ENCODE results near the gene CD27. TPM values are rescaled to one million over a fixed set of nuclear protein-coding genes. Genes with fewer than 3 reads are reported as not detected.

The CD27 gene
- total and polyA plus RNA-seq, 2 of the 8 experiments (the other 6 are each of a cell fraction or from before 2014, with no cell fraction given): 0.28 to 0.39 TPM

- H2BK20ac ChIP-seq (ENCODE audit: low read length): no peak within 1 kb of the TSS
- H3K14ac ChIP-seq (ENCODE audit: insufficient read length): no peak within 1 kb of the TSS
- H3K23me2 ChIP-seq (ENCODE audit: low read depth, low read length): peaks cover 12% of the 10 kb centered on the region
- H3K4me3 ChIP-seq (ENCODE audit: extremely low read depth in 1 of 4, insufficient read depth in 2 of 4, low read depth in 3 of 4, low read length in 4 of 4): peak within 1 kb of the TSS; percentile 75 to 87 (median 86)
- H2AK5ac ChIP-seq (ENCODE audit: low read depth, low read length): no peak within 1 kb of the TSS
- POLR2A ChIA-PET (ENCODE audit: partially characterized antibody): interaction anchor here (0.5 to 6.1 kb wide), 51 partner anchors 9 to 453 kb away, joined by 3 to 84 read pairs (median 4); partner anchors contain the start of genes CD27, CDCA3, GAPDH and LTBR
- peak within 1 kb of the TSS in 3 of 4 experiments; percentile 75 to 77 (median 77); a peak in 6 of 7 replicates for H3K9ac ChIP-seq (replicated peaks in 1 of 4; ENCODE audit: extremely low read depth in 1 of 4, low read depth in 3 of 4, low read length in 3 of 4)
- peak within 1 kb of the TSS; percentile 13 for H2BK120ac ChIP-seq (replicated peaks; ENCODE audit: low read depth, low read length)
- peaks cover 4% of the 10 kb centered on the region for H3K79me1 ChIP-seq (ENCODE audit: low read depth, low read length)
- H3K79me2 ChIP-seq (ENCODE audit: control insufficient read depth in 1 of 2, insufficient read depth in 2 of 2, low read length in 2 of 2): peaks cover 0 to 15% of the 10 kb centered on the region in 2 experiments; a peak in 2 of 4 replicates
- peak within 1 kb of the TSS; percentile 93 for H3K4ac ChIP-seq (replicated peaks; ENCODE audit: insufficient read length, low read depth, low read length)
- FAIRE-seq (no peak), DNase-seq (ENCODE audit: low read depth in 1 of 2, low spot score in 2 of 2) (peak; percentile 91 to 97)
- CTCF ChIA-PET (ENCODE audit: partially characterized antibody): interaction anchor here (0.6 to 1.6 kb wide), 9 partner anchors 9 to 145 kb away, joined by 3 to 7 read pairs (median 4); partner anchors contain the start of gene MRPL51
- peak within 1 kb of the TSS; percentile 60; the same call in 1 of the 2 replicates for H2BK12ac ChIP-seq (ENCODE audit: low read depth, low read length)
- peaks cover 3 to 7% (median 3%) of the 10 kb centered on the region in 4 experiments; a peak in 3 of 7 replicates for H3K4me1 ChIP-seq (replicated peaks in 1 of 4; ENCODE audit: control insufficient read depth in 3 of 4, insufficient read depth in 4 of 4, low read length in 3 of 4)
- H3K27ac ChIP-seq (ENCODE audit: low read depth, low read length): peak within 1 kb of the TSS; percentile 67; the same call in 1 of the 2 replicates
- WGBS, 2 experiments (ENCODE audit: extremely low coverage in 1 of 2, insufficient coverage in 1 of 2, insufficient read length in 1 of 2, insufficient replicate concordance in 2 of 2, low coverage in 1 of 2, low lambda C conversion rate in 2 of 2, missing lambda C conversion rate in 1 of 2): 1% methylated on average over 50 of the region's 69 CpGs; no CpG with 5 or more reads in 1 of the 2 experiments
- peaks cover 0 to 2% of the 10 kb centered on the region in 2 experiments; a peak in 1 of 4 replicates for H3K9me3 ChIP-seq (ENCODE audit: insufficient read depth in 2 of 2, low read depth in 1 of 2, low read length in 1 of 2)
- H3K27me3 ChIP-seq (replicated peaks in 1 of 4; ENCODE audit: control insufficient read depth in 3 of 4, extremely low read depth in 1 of 4, insufficient read depth in 3 of 4, low read length in 3 of 4): no peaks in the 10 kb centered on the region; a peak in 1 of 7 replicates
- peak within 1 kb of the TSS; percentile 97 to 98 for H3K4me2 ChIP-seq (ENCODE audit: insufficient read depth in 1 of 2, low read depth in 2 of 2, low read length in 2 of 2)
- H4K8ac ChIP-seq (ENCODE audit: extremely low read depth, insufficient read depth, low read length): peak within 1 kb of the TSS; percentile 87; the same call in 1 of the 2 replicates
- H2AFZ ChIP-seq (ENCODE audit: low read length): peak within 1 kb of the TSS; percentile 93
- peak within 1 kb of the TSS; percentile 94 for H2BK5ac ChIP-seq (ENCODE audit: low read depth, low read length)
- peak within 1 kb of the TSS; percentile 74 for H2BK15ac ChIP-seq (ENCODE audit: low read length)
- H3K56ac ChIP-seq (replicated peaks; ENCODE audit: insufficient read length, low read depth, low read length): peak within 1 kb of the TSS; percentile 93
- no peak within 1 kb of the TSS for H3K23ac ChIP-seq (ENCODE audit: insufficient read length)
- peak within 1 kb of the TSS; percentile 96 for H3K18ac ChIP-seq (ENCODE audit: extremely low read depth, low read length)
- peak within 1 kb of the TSS; percentile 92 for H4K5ac ChIP-seq (ENCODE audit: insufficient read length, low read depth, low read length)
- peak within 1 kb of the TSS; percentile 26 for H4K91ac ChIP-seq (replicated peaks; ENCODE audit: insufficient read length, low read length)
- H3K36me3 ChIP-seq (ENCODE audit: control insufficient read depth in 2 of 4, insufficient read depth in 4 of 4, low read length in 3 of 4): peaks cover 0 to 4% (median 0%) of the 10 kb centered on the region in 4 experiments; a peak in 1 of 8 replicates
- peaks cover 0 to 10% of the 10 kb centered on the region in 2 experiments for H4K20me1 ChIP-seq (replicated peaks in 1 of 2; ENCODE audit: control insufficient read depth in 1 of 2, insufficient read depth in 2 of 2, low read length in 2 of 2)
- TF ChIP-seq GTF2F1 (IDR thresholded peaks at IDR 0.05; ENCODE audit: borderline replicate concordance, low read depth, low read length): no peak; the same call in 1 of the 2 replicates
- peak; percentile 52 for TF ChIP-seq SP2 (IDR thresholded peaks at IDR 0.05; ENCODE audit: low read length)
- TF ChIP-seq KDM4A (IDR thresholded peaks at IDR 0.05; ENCODE audit: low read depth, low read length, severe bottlenecking): peak; percentile 45
- TF ChIP-seq TBP (IDR thresholded peaks at IDR 0.05; ENCODE audit: low read depth, low read length): peak; percentile 96
- TF ChIP-seq KDM5A (IDR thresholded peaks at IDR 0.05; ENCODE audit: low read length): no peak
- peak; percentile 60; the same call in 1 of the 2 replicates for TF ChIP-seq CREB1 (IDR thresholded peaks at IDR 0.05)
- no peak for TF ChIP-seq CTBP2 (IDR thresholded peaks at IDR 0.05; ENCODE audit: borderline replicate concordance, insufficient read depth, insufficient read length, low read length)
- TF ChIP-seq TCF12 (IDR thresholded peaks at IDR 0.05; ENCODE audit: low read depth, low read length): peak; percentile 66; the same call in 1 of the 2 replicates
- TF ChIP-seq SIN3A (conservative IDR thresholded peaks at IDR 0.05 in 1 of 2, IDR thresholded peaks at IDR 0.05 in 1 of 2; ENCODE audit: low read depth in 1 of 2, low read length in 2 of 2): peak in 1 of 2 experiments; percentile 26; a peak in 2 of 4 replicates
- TF ChIP-seq CHD2 (IDR thresholded peaks at IDR 0.05; ENCODE audit: low read length): peak; percentile 69
- no peak for TF ChIP-seq ZNF274 (IDR thresholded peaks at IDR 0.05; ENCODE audit: borderline replicate concordance, extremely low read depth, low read length)
These were observed 25.8 kb downstream of the CD27 start, which contains the start of gene VAMP1 for GRCh38 chr12:6470375-6471163. VAMP1 (minus strand) TSS chr12:6470677; CDS start chr12:6470531, 146 bp downstream.
